Kidney (tissue), 14 donors: ENCODE data around the gene DNTT. TPM values are rescaled to one million over a fixed set of nuclear protein-coding genes. Genes with fewer than 3 reads are reported as not detected.

Source experiments
- DNase-seq, 5 donors: peaks; one replicate each; pipeline ENCODE4 v3.0.0-alpha.2; 2013 to 2020
- FAIRE-seq: peaks from 2 replicates; lab custom pipeline; 2012; peaks lifted over from hg19 to GRCh38; lab: Jason Lieb, UNC
- H3K27ac ChIP-seq, 2 donors: one replicate each; pipeline ENCODE4 v1.7.0; 2013; ENCODE audit warnings: low read depth in 2 of 2, low read length in 2 of 2, inconsistent platforms in 1 of 2
- H3K27me3 ChIP-seq: one replicate; pipeline ENCODE4 v1.7.1; 2013; ENCODE audit warnings: low read length, inconsistent platforms; ENCODE audit not compliant: control insufficient read depth, insufficient read depth
- H3K36me3 ChIP-seq, 3 donors: one replicate each; pipeline versions ENCODE4 v1.7.0 to v1.7.1; 2013; ENCODE audit warnings: low read length in 3 of 3, control low read depth in 1 of 3, inconsistent platforms in 1 of 3; ENCODE audit not compliant: insufficient read depth in 3 of 3, control insufficient read depth in 2 of 3
- H3K4me1 ChIP-seq, 3 donors: one replicate each; pipeline versions ENCODE4 v1.7.0 to v1.7.1; 2013; ENCODE audit warnings: low read length in 3 of 3, inconsistent platforms in 1 of 3, low read depth in 1 of 3; ENCODE audit not compliant: control insufficient read depth in 2 of 3, insufficient read depth in 2 of 3
- H3K4me3 ChIP-seq, 3 donors: one replicate each; pipeline versions ENCODE4 v1.7.0 to v1.8.1; 2013; ENCODE audit warnings: low read length in 3 of 3, control low read depth in 1 of 3, inconsistent platforms in 1 of 3
- H3K9ac ChIP-seq, 3 donors: one replicate each; pipeline versions ENCODE4 v1.7.0 to v1.7.1; 2013; ENCODE audit warnings: low read length in 3 of 3, control low read depth in 1 of 3, inconsistent platforms in 1 of 3
- H3K9me3 ChIP-seq, 3 donors: one replicate each; pipeline versions ENCODE4 v1.7.0 to v1.7.1; 2013; ENCODE audit warnings: low read length in 3 of 3, control low read depth in 1 of 3, inconsistent platforms in 1 of 3; ENCODE audit not compliant: control insufficient read depth in 2 of 3, insufficient read depth in 1 of 3
- CTCF ChIP-seq: IDR thresholded peaks from 3 replicates; pipeline ENCODE4 v1.5.1; 2012; ENCODE audit warnings: mild to moderate bottlenecking, moderate library complexity, borderline replicate concordance; ENCODE audit not compliant: insufficient read depth; ENCODE audit errors: extremely low read depth
- intact Hi-C: fragments of 100-400 bp; cut with DNase I; formaldehyde crosslinking; loops from one replicate; pipeline ENCODE4 v1.11.1; 2022
- polyA plus RNA-seq: library from polyadenylated mRNA; stranded (reverse); fragments of 350-450 nt; fragmentation: Illumina TruSeq; extraction: RNeasy Lipid Tissue Mini Kit (QIAGEN cat#74804); gene quantifications from one replicate; pipeline ENCODE4 v1.2.3, GENCODE V29; 2014; ENCODE audit warnings: low read depth, low replicate concordance; ENCODE audit not compliant: insufficient read depth
- total RNA-seq: library from RNA; stranded (reverse); fragmentation: NEBNext Ultra II Directional; extraction: Animal tissue kit (Norgen Biotek cat#: 25700); gene quantifications from one replicate; pipeline ENCODE4 v1.2.1, GENCODE V29; 2021
- donor health status: control.
- donor health status: control.
- donor health status: control.
- donor health status: control.
- donor health status: control.
- donor health status: DM: yes; HTN: yes; CAD: no.
- donor health status: Normal renal cell carcinoma (clear cell type).

The DNTT gene
- total and polyA plus RNA-seq, 2 donors from 2014 or later, result not detected

- Histone ChIP-seq H3K9me3 (no peaks in the 10 kb centered on the region), H3K4me3 (no peak overlapping the region), H3K36me3 (no peaks in the 10 kb centered on the region), H3K4me1 (peaks cover 0 to 5% (median 5%) of the 10 kb centered on the region in 3 donors), H3K9ac (no peak overlapping the region), H3K27ac (no peak overlapping the region), H3K27me3 (no peaks in the 10 kb centered on the region)
- peak in 4 of 5 donors; percentile 56 to 68 (median 64) for DNase-seq
- TF ChIP-seq CTCF, result peak; percentile 82
- intact Hi-C loops, result no loop called here
- FAIRE-seq, result no peak
Measured at GRCh38 chr10:96370584-96371157, 66.4 kb downstream of the DNTT start.

GRCh38 chr10:96371356-96371755 is 67.1 kb downstream of the DNTT start:
- TF ChIP-seq CTCF, result no peak
- no peaks in the 10 kb centered on the region for H3K9me3 ChIP-seq
- peaks cover 0 to 7% (median 5%) of the 10 kb centered on the region in 3 donors for H3K4me1 ChIP-seq
- H3K36me3 ChIP-seq, result no peaks in the 10 kb centered on the region
- no peaks in the 10 kb centered on the region for H3K27me3 ChIP-seq
- H3K27ac ChIP-seq, result no peak overlapping the region
- DNase-seq, result no peak
- intact Hi-C loops, result no loop called here
- no peak overlapping the region for H3K4me3 ChIP-seq
- H3K9ac ChIP-seq, result no peak overlapping the region
- FAIRE-seq, result no peak

DNA sequence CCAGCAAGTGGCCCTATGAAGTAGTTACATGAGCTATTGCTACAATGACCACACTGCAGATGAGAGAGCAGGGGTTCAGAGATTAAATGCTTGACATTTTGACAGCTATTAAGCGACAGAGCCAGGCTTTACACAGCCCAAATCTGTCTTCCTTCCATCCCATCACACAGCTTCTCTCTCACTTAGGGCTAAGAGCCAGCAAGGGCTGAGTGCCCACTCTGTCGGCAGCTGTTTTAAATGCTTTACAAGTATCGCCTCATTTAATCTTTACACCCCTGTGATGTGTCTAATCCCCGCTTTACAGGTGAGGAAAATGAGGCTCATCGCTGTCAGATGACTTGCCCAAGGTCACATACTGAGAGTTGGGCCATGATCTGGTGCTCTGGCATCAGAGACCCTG is 69.8 kb downstream of the DNTT start:
- no peak overlapping the region for H3K4me3 ChIP-seq
- H3K27me3 ChIP-seq, result no peaks in the 10 kb centered on the region
- H3K9me3 ChIP-seq, result no peaks in the 10 kb centered on the region
- H3K9ac ChIP-seq, result no peak overlapping the region
- peaks cover 0 to 7% (median 5%) of the 10 kb centered on the region in 3 donors for H3K4me1 ChIP-seq
- no peak for TF ChIP-seq CTCF
- intact Hi-C loops, result no loop called here
- H3K27ac ChIP-seq, result no peak overlapping the region
- H3K36me3 ChIP-seq, result no peaks in the 10 kb centered on the region
- FAIRE-seq, result no peak
- no peak for DNase-seq

DNA sequence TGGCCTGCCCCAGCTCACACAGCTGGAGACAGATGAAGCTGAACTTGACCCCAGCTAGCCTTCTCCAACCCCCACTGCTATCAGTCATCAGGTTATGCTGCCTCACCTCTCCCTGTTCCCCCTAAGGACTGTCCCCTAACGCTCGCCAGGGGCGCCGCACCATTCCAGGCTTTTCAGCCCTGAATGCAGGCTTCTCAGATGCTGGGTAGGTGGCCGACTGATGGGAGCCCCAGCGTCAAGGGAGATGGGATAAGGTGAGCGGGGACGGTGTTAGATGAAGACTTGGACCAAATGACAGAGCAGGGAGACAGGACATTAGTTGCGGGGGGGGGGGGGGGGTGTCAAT is 70.4 kb downstream of the DNTT start:
- Histone ChIP-seq H3K27ac (no peak overlapping the region), H3K36me3 (no peaks in the 10 kb centered on the region), H3K9ac (no peak overlapping the region), H3K4me1 (peaks cover 0 to 7% (median 5%) of the 10 kb centered on the region in 3 donors), H3K9me3 (no peaks in the 10 kb centered on the region), H3K27me3 (no peaks in the 10 kb centered on the region), H3K4me3 (peak overlapping the region in 2 of 3 donors; percentile 67 to 85)
- FAIRE-seq (no peak), DNase-seq (peak in 2 of 5 donors; percentile 34 to 56)
- intact Hi-C loops, result no loop called here
- no peak for TF ChIP-seq CTCF
